Upper lobe of left lung (tissue), 6 donors: ENCODE data around the gene CHAT. TPM values are rescaled to one million over a fixed set of nuclear protein-coding genes. Genes with fewer than 3 reads are reported as not detected.

ENCODE experiments used
- ATAC-seq, 2 donors: fragments of 200-7000 bp; cut with Tn5 transposase; one replicate each; pipeline ENCODE4 v1.9.1; 2022; ENCODE audit warnings: mild to moderate bottlenecking in 2 of 2, moderate library complexity in 2 of 2; ENCODE audit not compliant: low FRiP score in 2 of 2
- DNase-seq, 2 donors: peaks; one replicate each; pipeline ENCODE4 v3.0.0-alpha.2; 2019 to 2020
- H3K27ac ChIP-seq, 4 donors: fragments of 200-600 bp; sonication (generic); one replicate each; pipeline ENCODE4 v1.5.1; 2016 to 2019
- H3K27me3 ChIP-seq, 4 donors: fragments of 200-600 bp; sonication (generic); one replicate each; pipeline ENCODE4 v1.5.1; 2017 to 2019
- H3K36me3 ChIP-seq, 4 donors: fragments of 200-600 bp; sonication (generic); one replicate each; pipeline ENCODE4 v1.5.1; 2016 to 2019
- H3K4me1 ChIP-seq, 4 donors: fragments of 200-600 bp; sonication (generic); one replicate each; pipeline ENCODE4 v1.5.1; 2018 to 2019
- H3K4me3 ChIP-seq, 4 donors: fragments of 200-600 bp; sonication (generic); one replicate each; pipeline ENCODE4 v1.5.1; 2017 to 2019; ENCODE audit warnings: mild to moderate bottlenecking in 2 of 4, moderate library complexity in 1 of 4
- H3K9me3 ChIP-seq, 4 donors: fragments of 200-600 bp; sonication (generic); one replicate each; pipeline ENCODE4 v1.5.1; 2018 to 2019
- EP300 ChIP-seq, 4 donors: sonication (generic); formaldehyde crosslinking; IDR thresholded peaks; one replicate each; pipeline ENCODE4 v1.5.1; 2017; ENCODE audit warnings: antibody characterized with exemption in 4 of 4, control low read depth in 2 of 4
- POLR2A ChIP-seq, 4 donors: fragments of 450-650 bp; IDR thresholded peaks; one replicate each; pipeline ENCODE4 v1.5.1; 2016 to 2017; ENCODE audit warnings: antibody characterized with exemption in 4 of 4, mild to moderate bottlenecking in 2 of 4
- POLR2AphosphoS5 ChIP-seq, 2 donors: sonication (generic); formaldehyde crosslinking; IDR thresholded peaks; one replicate each; pipeline ENCODE4 v1.5.1; 2017; ENCODE audit warnings: antibody characterized with exemption in 2 of 2
- WGBS, 2 donors: methylation state at CpG; one replicate each; pipeline ENCODE4 v1.1.5; 2017 to 2018; 5-methylcytosine and 5-hydroxymethylcytosine counted together
- total RNA-seq, 6 donors: library from RNA; depleted of rRNA in 4 of 6; stranded (reverse); fragments of >200 nt in 4 of 6; gene quantifications; one replicate each; pipeline versions ENCODE4 v1.1.0 to v1.2.1, GENCODE V29; 2016 to 2021
- TF ChIP-seq, protein P1 (sequence below), 6 experiments: fragments of 450-650 bp in 4 of 6; fragments of 200-600 bp in 2 of 6; sonication (generic) in 2 of 6; IDR thresholded peaks; one replicate each; pipeline ENCODE4 v1.5.1; 2016 to 2019; ENCODE audit warnings: antibody characterized with exemption in 6 of 6
- donor health status: DM: no; HTN: no; CAD: no; lungs with moderate emphysema.
- donor health status: DM: no; HTN: yes; CAD: no; lungs with severe emphysema.

The CHAT gene
- total RNA-seq, 6 donors from 2014 or later, result not detected

DNA sequence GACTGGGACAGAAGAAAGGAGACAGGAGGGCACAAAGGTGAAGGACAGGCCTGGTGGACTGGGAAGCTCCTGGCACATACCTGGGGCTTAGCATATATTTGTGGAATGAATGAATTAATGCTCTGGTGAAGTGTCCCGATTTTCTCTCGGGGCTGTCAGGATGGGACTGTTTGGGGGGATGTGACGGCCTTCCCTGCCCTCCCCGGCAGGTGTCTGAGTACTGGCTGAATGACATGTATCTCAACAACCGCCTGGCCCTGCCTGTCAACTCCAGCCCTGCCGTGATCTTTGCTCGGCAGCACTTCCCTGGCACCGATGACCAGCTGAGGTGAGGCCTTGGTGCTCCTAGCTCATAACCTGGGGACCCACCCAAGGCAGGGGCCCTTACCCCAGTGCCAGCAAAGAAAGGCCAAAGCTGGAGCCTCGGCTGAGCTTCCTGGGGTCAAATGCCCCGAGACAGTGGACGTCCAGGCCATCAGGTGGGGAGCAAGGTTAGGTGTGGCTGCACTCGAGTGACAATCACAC is 6.5 kb downstream of the CHAT start:
- Histone ChIP-seq H3K4me1 (no peaks in the 10 kb centered on the region), H3K27me3 (peaks cover 0 to 4% (median 2%) of the 10 kb centered on the region in 4 donors), H3K4me3 (no peak overlapping the region), H3K36me3 (no peaks in the 10 kb centered on the region), H3K9me3 (no peaks in the 10 kb centered on the region), H3K27ac (no peak overlapping the region)
- ATAC-seq (no peak), DNase-seq (no peak)
- TF ChIP-seq POLR2A (IDR thresholded peaks at IDR 0.05) (no peak), EP300 (IDR thresholded peaks at IDR 0.05) (no peak), POLR2AphosphoS5 (IDR thresholded peaks at IDR 0.05) (no peak)
- TF ChIP-seq, protein P1, sequence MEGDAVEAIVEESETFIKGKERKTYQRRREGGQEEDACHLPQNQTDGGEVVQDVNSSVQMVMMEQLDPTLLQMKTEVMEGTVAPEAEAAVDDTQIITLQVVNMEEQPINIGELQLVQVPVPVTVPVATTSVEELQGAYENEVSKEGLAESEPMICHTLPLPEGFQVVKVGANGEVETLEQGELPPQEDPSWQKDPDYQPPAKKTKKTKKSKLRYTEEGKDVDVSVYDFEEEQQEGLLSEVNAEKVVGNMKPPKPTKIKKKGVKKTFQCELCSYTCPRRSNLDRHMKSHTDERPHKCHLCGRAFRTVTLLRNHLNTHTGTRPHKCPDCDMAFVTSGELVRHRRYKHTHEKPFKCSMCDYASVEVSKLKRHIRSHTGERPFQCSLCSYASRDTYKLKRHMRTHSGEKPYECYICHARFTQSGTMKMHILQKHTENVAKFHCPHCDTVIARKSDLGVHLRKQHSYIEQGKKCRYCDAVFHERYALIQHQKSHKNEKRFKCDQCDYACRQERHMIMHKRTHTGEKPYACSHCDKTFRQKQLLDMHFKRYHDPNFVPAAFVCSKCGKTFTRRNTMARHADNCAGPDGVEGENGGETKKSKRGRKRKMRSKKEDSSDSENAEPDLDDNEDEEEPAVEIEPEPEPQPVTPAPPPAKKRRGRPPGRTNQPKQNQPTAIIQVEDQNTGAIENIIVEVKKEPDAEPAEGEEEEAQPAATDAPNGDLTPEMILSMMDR (IDR thresholded peaks at IDR 0.05), result no peak
- WGBS, 2 donors, result 79 to 90% methylated on average over 7 to 12 of the region's 12 CpGs

DNA sequence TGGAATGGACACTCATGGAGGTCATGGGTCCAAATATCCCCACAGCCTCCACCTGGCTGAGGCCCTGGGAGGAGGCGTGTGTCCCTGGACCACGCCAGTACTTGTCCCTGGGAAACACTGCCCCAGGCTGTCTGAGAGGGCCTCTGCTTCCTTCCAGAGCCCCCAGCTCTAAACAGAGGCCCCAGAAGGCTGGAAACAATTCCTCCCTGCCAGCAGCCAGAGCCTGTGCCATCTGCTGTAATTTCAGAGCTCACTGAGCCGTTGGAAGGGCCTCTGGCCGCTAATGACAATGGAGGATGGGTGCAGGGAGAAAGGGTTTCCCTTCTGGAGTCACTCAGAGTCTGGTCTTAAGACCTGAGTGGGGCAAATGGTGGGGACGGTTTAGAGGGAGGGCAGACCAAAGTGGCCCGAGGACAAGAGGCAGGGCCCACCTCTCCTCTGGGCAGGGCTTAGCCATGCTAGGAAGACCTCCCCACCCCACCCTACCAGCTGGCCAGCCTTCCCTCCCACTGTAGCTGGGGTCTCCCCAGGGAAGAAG is 7.1 kb downstream of the CHAT start:
- ATAC-seq, result no peak
- no peak for DNase-seq
- 65% methylated on average over 5 to 6 of the region's 6 CpGs for WGBS, 2 donors
- Histone ChIP-seq H3K27me3 (no peaks in the 10 kb centered on the region), H3K4me1 (no peaks in the 10 kb centered on the region), H3K27ac (no peak overlapping the region), H3K36me3 (no peaks in the 10 kb centered on the region), H3K9me3 (no peaks in the 10 kb centered on the region), H3K4me3 (no peak overlapping the region)
- TF ChIP-seq POLR2A (IDR thresholded peaks at IDR 0.05), result no peak
- TF ChIP-seq POLR2AphosphoS5 (IDR thresholded peaks at IDR 0.05), result no peak
- TF ChIP-seq, protein P1 (IDR thresholded peaks at IDR 0.05), result no peak
- TF ChIP-seq EP300 (IDR thresholded peaks at IDR 0.05), result no peak

DNA sequence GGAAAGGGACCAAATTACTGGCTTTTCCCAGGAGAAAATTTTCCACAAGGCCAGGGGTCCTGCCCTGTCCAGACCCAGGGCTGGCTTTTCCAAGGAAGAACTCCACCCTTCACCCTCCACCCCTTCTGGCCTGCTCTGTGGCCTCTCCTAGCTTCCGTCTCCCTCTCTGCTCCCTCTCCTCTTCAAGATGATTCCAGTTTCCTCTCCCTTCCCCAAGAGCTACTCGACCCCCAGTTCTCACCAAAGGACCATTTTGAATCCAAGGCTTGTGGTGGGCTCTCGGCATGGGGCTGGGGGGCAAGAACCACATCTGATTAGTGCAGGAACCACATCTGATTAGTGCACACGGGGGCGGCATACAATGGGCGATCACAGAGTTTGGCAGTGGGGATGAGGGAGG is 7.7 kb downstream of the CHAT start:
- no peaks in the 10 kb centered on the region for H3K4me1 ChIP-seq
- H3K27ac ChIP-seq, result no peak overlapping the region
- TF ChIP-seq, protein P1 (IDR thresholded peaks at IDR 0.05), result no peak
- TF ChIP-seq POLR2AphosphoS5 (IDR thresholded peaks at IDR 0.05) (no peak), POLR2A (IDR thresholded peaks at IDR 0.05) (no peak), EP300 (IDR thresholded peaks at IDR 0.05) (no peak)
- H3K4me3 ChIP-seq, result no peak overlapping the region
- H3K9me3 ChIP-seq, result no peaks in the 10 kb centered on the region
- DNase-seq (peak in 1 of 2 donors; percentile 3), ATAC-seq (no peak)
- WGBS, 2 donors, result 43 to 60% methylated on average over 6 of the region's 6 CpGs
- no peaks in the 10 kb centered on the region for H3K36me3 ChIP-seq
- H3K27me3 ChIP-seq, result no peaks in the 10 kb centered on the region

DNA sequence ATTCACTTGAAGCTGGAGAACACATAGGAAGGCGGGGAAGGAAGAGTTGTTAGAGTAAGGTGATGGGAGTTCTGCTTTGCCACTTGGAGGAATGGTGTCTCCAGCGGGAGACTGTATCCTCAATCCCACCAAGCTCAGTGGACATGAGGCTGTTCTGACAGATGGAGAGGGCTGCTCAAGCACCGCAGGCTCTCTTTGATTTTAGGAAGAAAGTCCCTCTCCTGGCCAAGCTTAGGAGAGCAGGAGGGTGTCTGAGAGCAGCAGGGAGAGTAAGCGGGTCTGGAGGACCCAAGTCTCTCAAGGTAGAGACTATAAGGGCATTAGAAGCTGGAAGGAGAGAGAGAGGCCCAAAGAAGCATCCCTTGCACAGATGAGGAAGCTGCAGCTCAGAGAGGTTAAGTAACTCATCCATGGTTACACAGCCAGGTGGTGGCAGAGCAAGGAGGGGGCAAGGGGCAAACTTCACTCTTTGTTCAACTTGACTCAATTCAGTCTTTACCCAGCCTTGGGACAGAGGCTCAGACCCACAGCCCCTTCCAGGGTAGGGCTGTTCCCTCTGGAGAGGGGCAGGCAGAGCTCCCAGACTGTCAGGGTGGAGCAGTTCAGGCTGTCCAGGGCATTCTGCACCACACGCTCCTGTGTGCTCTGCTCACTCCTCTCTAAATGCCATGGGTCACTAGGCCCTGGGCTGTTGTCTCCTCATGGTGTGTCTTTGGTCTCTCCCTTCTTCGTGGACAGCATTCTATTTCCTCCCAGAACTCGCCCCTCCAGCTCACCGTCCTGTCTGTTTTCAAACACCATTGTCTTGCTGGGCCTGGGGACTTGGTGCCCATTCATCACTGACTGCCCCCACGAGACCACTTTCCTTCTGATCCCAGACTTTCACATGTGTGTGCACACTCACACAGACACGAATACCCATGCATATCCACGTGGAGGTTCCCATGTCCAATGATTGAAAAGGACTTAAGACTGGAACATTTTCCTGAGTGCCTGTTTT is 8.9 kb downstream of the CHAT start:
- H3K9me3 ChIP-seq, result no peaks in the 10 kb centered on the region
- no peaks in the 10 kb centered on the region for H3K27me3 ChIP-seq
- no peak overlapping the region for H3K4me3 ChIP-seq
- ATAC-seq (no peak), DNase-seq (peak in 1 of 2 donors; percentile 8)
- 63 to 68% methylated on average over 11 of the region's 11 CpGs for WGBS, 2 donors
- H3K27ac ChIP-seq, result no peak overlapping the region
- no peaks in the 10 kb centered on the region for H3K4me1 ChIP-seq
- H3K36me3 ChIP-seq, result no peaks in the 10 kb centered on the region
- TF ChIP-seq POLR2AphosphoS5 (IDR thresholded peaks at IDR 0.05) (no peak), POLR2A (IDR thresholded peaks at IDR 0.05) (no peak)

DNA sequence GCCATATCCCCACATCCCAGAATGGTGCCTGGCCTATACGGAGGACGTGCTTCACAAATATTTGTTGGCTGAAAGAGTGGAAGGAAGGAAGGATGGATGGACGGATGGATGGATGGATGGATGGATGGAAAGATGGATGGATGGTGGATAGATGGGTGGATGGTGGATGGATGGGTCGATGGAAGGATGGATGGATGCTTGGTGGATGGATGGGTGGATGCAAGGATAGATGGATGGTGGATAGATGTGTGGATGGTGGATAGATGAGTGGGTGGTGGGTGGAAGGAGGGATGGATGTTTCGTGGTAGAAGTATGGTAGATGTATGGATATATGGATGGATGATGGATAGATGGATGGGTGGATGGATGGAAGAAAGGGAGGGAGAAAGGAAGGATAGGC is 10.8 kb downstream of the CHAT start:
- no peaks in the 10 kb centered on the region for H3K36me3 ChIP-seq
- ATAC-seq, result no peak
- no peaks in the 10 kb centered on the region for H3K4me1 ChIP-seq
- no peak for DNase-seq
- no peak overlapping the region for H3K4me3 ChIP-seq
- no peak overlapping the region for H3K27ac ChIP-seq
- H3K27me3 ChIP-seq, result no peaks in the 10 kb centered on the region
- H3K9me3 ChIP-seq, result no peaks in the 10 kb centered on the region
- TF ChIP-seq POLR2AphosphoS5 (IDR thresholded peaks at IDR 0.05), result no peak
- 65 to 70% methylated on average over 5 of the region's 5 CpGs for WGBS, 2 donors
